Stimulated activated CD8-positive, alpha-beta memory T cell treated with anti-CD3 and anti-CD28 coated beads, Interleukin-12 subunit alpha, Interleukin-12 subunit beta, amount 100 ng/mL, for 1 hour (primary cell): ENCODE data around the gene TLR8.

Experiments
- DNase-seq: peaks from one replicate; pipeline ENCODE4 v3.0.0-alpha.2; 2020; ENCODE audit warnings: low read depth

Gene TLR8

GRCh38 chrX:12966151-12966550 is 59.7 kb downstream of the TLR8 start:
- DNase-seq = no peak

- DNase-seq = no peak
Observed at GRCh38 chrX:12967711-12968465, 61.5 kb downstream of the TLR8 start.

GRCh38 chrX:12970691-12971202 is 64.3 kb downstream of the TLR8 start:
- DNase-seq = no peak

GRCh38 chrX:12971282-12972003 is 65.0 kb downstream of the TLR8 start:
- no peak for DNase-seq

- no peak for DNase-seq
Observed at GRCh38 chrX:12972243-12972642, 65.8 kb downstream of the TLR8 start.
